Measurements from ENCODE around the gene THBS4.

GRCh38 chr5:80069251-80069800, 34.2 kb downstream of the THBS4 start:
- TF ChIP-seq POLR2A (IDR thresholded peaks at IDR 0.05; ENCODE audit: low read depth, low read length), result no peak
- TF ChIP-seq TAF1 (IDR thresholded peaks at IDR 0.05; ENCODE audit: borderline replicate concordance, low read depth, low read length), result no peak
- TF ChIP-seq POLR2AphosphoS5 (IDR thresholded peaks at IDR 0.05; ENCODE audit: low read depth, low read length), result no peak

Measured in GM12892 (cell line).